BE2C (cell line): ENCODE data around the gene TRAF4.

Source experiments
- DNase-seq: peaks from one replicate; pipeline ENCODE4 v3.0.0-alpha.2; 2020
- H3K27me3 ChIP-seq: fragments of 250-450 bp; sonication (Bioruptor Pico); 2 replicates; pipeline ENCODE4 v1.5.1; 2020; ENCODE audit warnings: mild to moderate bottlenecking
- H3K36me3 ChIP-seq: fragments of 250-450 bp; sonication (Bioruptor Pico); 2 replicates; pipeline ENCODE4 v1.5.1; 2020; ENCODE audit warnings: mild to moderate bottlenecking
- H3K4me1 ChIP-seq: fragments of 250-450 bp; sonication (Bioruptor Pico); 2 replicates; pipeline ENCODE4 v1.5.1; 2020
- H3K4me3 ChIP-seq: 2 replicates; pipeline ENCODE4 v1.5.1; 2011; ENCODE audit warnings: low read depth, low read length
- H3K9me3 ChIP-seq: fragments of 250-450 bp; sonication (Bioruptor Pico); 2 replicates; pipeline ENCODE4 v1.5.1; 2020
- TF ChIP-seq, protein P1 (sequence below): IDR thresholded peaks from 2 replicates; pipeline ENCODE4 v1.5.1; 2012; ENCODE audit warnings: mild to moderate bottlenecking, low read depth, low read length

TRAF4 gene

DNA sequence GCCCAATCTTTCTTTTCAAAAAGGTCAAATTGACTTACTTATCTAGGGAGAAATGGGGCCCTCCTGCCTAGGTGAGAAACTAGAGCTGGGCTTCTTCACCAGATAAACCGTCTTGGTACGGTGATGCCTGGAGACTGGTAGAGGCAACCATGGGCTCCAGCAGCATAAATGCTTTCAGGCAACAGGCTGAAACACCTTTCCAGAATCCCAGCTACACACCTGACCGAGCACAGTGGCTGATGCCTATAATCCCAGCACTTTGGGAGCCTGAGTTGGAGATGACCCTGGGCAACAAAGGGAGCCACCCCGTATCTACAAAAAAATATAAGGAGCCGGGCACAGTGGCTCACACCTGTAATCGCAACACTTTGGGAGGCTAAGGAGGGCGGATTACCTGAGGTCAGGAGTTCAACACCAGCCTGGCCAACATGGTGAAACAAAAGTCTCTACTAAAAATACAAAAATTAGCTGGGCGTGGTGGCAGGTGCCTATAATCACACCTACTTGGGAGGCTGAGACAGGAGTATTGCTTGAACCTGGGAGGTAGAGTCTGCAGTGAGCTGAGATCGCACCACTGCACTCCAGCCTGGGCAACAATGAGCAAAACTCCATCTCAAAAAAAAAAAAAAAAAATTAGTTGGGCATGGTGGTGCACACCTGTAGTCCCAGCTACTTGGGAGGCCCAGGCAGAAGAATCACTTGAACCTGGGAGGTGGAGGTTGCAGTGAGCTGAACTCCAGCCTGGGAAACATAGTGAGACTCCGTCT lies 8.0 kb downstream of the TRAF4 start:
- H3K27me3 ChIP-seq, result no peaks in the 10 kb centered on the region
- TF ChIP-seq, protein P1, sequence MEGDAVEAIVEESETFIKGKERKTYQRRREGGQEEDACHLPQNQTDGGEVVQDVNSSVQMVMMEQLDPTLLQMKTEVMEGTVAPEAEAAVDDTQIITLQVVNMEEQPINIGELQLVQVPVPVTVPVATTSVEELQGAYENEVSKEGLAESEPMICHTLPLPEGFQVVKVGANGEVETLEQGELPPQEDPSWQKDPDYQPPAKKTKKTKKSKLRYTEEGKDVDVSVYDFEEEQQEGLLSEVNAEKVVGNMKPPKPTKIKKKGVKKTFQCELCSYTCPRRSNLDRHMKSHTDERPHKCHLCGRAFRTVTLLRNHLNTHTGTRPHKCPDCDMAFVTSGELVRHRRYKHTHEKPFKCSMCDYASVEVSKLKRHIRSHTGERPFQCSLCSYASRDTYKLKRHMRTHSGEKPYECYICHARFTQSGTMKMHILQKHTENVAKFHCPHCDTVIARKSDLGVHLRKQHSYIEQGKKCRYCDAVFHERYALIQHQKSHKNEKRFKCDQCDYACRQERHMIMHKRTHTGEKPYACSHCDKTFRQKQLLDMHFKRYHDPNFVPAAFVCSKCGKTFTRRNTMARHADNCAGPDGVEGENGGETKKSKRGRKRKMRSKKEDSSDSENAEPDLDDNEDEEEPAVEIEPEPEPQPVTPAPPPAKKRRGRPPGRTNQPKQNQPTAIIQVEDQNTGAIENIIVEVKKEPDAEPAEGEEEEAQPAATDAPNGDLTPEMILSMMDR, result no peak
- H3K36me3 ChIP-seq, result peaks cover 22% of the 10 kb centered on the region
- peaks cover 5% of the 10 kb centered on the region; the same call in 1 of the 2 replicates for H3K4me1 ChIP-seq
- H3K4me3 ChIP-seq, result no peak overlapping the region
- DNase-seq, result no peak
- H3K9me3 ChIP-seq, result no peaks in the 10 kb centered on the region

DNA sequence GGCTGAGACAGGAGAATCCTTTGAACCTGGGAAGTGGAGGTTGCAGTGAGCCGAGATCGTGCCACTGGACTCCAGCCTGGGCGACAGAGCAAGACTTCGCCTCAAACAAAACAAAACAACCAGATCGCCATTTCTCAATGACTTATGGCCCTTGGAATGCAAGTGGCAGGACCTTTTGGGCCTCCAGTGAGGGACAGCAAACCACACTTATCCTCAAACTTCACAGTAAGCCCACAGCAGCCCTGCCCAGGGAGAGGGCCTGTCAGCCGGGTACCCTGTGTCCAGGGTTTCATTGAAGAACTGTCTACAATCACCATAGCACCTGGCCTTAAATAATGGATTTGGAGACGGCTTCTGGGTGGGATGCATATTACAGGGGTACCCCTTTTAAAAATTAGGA lies 11.7 kb downstream of the TRAF4 start:
- no peak for DNase-seq
- H3K4me3 ChIP-seq, result no peak overlapping the region

DNA sequence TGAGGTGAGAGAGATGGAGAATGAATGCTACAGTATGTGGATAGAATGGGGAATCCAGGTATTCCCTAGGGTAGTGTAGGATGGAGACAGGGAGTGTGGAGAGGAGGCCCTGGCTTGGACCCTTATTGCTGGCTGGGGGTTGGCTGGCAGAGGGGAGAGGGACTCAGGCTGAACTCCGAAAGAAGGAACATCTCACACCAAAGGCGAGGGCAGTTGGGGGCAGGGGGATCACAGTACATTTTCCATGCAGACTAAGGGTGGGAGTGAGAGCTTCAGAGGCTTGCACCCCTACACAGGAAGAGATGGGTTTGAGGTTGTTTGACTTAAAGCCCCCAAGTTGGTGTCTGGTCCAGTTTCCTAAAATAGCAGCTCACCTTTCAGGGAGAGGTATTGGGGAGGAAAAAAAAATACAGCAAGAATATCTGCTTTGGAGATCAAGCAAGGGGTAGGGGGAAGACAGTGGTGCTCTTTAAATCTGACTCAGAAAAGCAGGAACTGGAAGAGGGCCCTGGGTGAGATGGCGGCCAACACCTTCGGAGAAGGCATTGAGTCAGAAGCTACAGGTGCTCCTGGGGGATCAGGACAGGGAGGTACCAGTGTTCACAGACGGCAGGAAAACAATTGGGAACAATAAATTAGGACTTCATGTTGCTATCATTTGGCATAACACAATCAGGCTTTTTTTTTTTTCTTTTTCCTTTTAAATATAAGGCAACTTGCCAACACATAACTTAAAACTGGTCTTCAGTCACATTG lies 12.4 kb downstream of the TRAF4 start:
- H3K27me3 ChIP-seq, result no peaks in the 10 kb centered on the region
- H3K4me1 ChIP-seq, result no peaks in the 10 kb centered on the region
- H3K36me3 ChIP-seq, result peaks cover 6% of the 10 kb centered on the region; the same call in 1 of the 2 replicates
- no peak overlapping the region for H3K4me3 ChIP-seq
- DNase-seq, result no peak
- H3K9me3 ChIP-seq, result no peaks in the 10 kb centered on the region
- TF ChIP-seq, protein P1, result no peak

More for the DNA sequence above, 11.7 kb downstream of the TRAF4 start:
- Histone ChIP-seq H3K27me3 (no peaks in the 10 kb centered on the region), H3K9me3 (no peaks in the 10 kb centered on the region), H3K36me3 (peaks cover 7% of the 10 kb centered on the region), H3K4me1 (no peaks in the 10 kb centered on the region)
- TF ChIP-seq, protein P1, result no peak

DNA sequence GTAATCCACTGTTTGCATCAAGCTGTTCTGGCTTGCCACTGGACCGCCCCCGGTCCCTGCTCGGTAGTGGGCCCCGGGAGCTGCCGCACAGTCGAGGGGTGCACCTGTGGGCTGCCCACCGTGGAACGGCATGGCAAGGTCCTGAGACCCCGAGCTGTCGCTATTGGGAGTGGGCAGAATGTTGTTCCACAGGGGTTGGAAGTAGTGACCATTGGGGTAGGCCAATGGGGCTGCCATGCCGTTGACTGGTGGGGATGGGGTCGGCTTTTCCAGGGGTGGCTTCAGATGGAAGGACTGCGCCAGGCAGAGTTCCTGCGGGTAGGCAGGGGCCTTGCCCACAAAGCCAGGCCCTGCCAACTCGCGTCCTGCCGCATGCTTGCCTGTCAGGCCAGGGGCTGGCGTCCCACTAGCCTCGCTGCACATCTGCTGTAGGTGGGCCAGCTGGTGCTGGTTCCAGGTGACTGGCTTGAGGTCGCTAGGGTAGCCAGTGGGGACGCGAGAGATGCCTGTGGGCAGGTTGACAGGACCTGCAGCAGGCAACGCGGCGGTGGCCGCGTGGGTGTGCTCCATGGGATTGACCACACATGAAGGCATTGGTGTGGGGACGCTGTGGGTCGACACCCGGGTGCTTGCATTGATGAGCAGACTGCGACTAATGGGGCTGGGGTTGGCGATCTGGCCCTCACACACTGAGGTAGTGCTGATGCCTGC lies 14.8 kb downstream of the TRAF4 start:
- H3K9me3 ChIP-seq, result no peaks in the 10 kb centered on the region
- TF ChIP-seq, protein P1, result no peak
- no peaks in the 10 kb centered on the region for H3K27me3 ChIP-seq
- peaks cover 9% of the 10 kb centered on the region for H3K36me3 ChIP-seq
- H3K4me3 ChIP-seq, result no peak overlapping the region
- H3K4me1 ChIP-seq, result no peaks in the 10 kb centered on the region
- no peak for DNase-seq

DNA sequence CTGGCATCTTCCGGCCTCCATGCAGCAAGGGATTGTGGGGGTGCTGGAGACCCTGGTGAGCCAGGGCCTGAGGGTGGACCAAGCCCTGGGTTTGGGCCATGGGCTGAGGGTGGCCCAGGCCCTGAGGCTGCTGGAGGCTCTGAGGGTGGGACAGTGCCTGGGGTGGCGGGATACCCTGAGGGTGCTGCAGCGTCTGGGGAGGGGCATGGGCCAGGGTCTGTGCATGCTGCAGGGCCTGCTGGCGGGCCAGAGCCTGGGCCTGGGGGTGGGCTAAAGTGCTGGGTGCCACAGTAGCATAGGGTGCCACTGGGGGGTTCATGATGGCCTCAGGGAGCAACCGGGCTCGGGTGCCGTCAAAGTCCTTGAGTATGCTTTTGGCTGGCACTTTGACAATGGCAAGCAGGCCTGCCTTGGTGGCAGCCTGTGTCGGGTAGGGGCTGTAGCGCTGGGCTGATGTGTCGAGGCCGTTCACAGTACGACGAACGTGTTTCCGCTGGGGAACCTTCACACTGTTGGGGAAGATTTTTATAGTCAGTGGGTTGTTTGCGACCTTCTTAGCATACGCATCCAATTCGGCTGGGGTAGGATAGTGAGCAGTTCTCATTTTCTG lies 15.6 kb downstream of the TRAF4 start:
- Histone ChIP-seq H3K9me3 (no peaks in the 10 kb centered on the region), H3K4me1 (no peaks in the 10 kb centered on the region), H3K36me3 (peaks cover 9% of the 10 kb centered on the region), H3K27me3 (no peaks in the 10 kb centered on the region), H3K4me3 (no peak overlapping the region)
- DNase-seq, result no peak
- TF ChIP-seq, protein P1, result no peak
